Activated CD8-positive, alpha-beta memory T cell treated with anti-CD3 and anti-CD28 coated beads for 1 hour (primary cell): Measurements from ENCODE around the gene POU6F2.

Source experiments
- DNase-seq, 2 donors: peaks; one replicate each; pipeline ENCODE4 v3.0.0-alpha.2; 2020; ENCODE audit warnings: low read depth in 1 of 2; ENCODE audit errors: extremely low read depth in 1 of 2

Gene POU6F2

DNA sequence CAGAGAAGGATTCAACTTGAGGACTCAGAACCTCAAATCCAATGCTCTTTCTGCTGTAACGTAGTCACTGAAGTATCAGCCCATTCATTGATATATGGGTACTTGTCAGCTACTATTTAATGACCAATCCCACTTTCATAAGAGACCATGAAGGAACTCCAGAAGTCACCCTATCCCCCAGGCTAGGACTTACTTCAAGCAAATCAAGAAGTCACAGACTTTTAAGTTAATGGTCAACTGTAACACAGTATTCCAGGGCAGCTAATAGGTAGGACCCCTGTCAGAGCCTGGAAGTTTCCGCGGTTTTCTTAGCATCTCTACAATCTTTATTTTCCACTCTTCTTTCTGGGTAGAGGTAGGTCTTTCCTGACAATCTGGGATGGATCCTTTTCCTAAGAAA lies 269.9 kb downstream of the POU6F2 start:
- DNase-seq: no peak

DNA sequence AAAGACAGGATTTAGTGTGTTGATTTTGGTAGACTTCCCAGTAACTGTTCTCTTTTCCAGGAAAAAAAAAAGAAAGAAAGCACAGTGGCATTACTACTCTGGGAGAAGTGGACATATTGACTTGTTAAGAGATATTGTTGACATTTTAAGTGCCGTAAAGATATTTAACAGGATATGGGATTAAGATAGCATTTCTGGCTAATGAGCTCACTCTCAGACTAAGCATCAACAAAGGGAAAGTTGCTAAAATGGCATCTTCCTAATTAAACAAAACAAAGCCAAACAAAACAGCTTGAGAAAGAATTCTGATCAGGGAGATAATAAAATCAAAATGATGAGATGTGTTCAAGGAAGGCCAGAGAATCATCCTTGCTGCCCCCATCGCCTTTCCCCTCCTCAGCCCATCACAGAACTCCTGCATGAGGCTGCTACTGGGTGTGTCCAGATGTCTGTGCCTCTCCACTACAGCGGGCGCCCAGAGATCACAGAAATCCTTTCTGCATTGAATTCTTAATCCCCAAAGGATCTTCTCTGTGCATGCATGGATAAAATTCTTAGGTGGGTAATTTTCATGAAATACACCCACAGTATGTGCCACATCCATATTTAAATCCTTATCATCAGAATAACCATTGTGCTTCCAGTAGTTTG lies 270.5 kb downstream of the POU6F2 start:
- no peak for DNase-seq

DNA sequence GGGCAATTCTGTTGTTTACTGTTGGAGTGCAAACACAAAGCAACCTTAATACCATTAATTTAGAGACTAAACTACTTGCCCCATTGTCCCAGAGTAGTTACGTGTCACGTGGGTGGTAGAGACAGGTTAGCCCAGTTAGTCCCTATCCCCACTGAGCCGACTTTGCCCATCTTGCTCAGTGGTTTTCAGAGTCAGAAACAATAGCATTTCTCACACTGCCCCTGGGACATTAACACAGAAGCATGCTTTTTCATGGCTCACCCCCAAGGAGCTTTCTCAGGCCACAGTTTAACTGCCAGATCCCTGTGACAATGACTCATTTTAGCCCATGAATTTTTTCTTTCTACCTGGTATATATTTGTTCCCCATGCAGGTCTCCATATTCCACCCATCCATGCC lies 271.0 kb downstream of the POU6F2 start:
- DNase-seq: no peak

DNA sequence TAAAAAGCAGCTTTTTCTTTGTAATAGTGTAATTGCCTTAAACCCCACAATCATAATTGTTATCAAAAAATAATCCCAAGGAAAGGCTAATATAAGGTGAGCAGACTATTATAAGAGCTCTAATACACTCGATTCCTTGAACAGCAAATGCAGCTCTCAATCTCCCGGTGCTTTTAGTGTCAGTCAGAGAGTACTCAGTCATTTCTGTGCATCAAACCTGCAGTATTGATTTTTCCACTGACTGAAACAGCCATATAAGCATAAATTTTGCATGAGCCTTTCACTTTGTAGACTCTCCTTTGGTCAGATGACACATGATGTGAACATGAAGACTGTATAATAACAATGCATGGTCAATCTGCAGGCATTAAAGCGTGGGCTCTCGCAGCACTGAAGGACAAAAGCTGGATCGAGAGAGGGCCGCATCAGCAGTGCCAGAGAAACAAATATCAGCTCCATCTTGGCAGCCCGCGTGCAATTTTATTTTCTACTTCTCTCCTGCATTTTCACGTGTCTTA lies 272.0 kb downstream of the POU6F2 start:
- no peak for DNase-seq

DNA sequence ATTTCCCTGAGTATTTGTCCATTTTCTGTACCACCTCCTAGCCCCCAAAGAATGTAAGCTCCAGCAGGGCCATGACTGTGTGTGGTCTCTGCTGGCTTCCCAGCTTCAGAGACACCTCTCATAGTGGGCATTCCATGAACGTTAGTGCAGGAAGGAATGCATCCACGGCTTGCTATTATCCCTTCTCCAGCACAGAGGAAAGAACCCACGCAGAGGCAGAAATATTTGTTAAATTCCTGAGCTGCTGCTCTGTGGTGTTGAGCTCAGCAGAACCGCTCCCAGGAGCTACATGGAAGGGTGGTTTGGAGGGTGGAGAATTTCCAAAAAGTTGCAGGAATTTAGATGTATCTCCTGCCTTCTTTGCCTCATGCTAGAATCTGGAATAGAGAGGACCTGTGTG lies 275.2 kb downstream of the POU6F2 start:
- no peak for DNase-seq

DNA sequence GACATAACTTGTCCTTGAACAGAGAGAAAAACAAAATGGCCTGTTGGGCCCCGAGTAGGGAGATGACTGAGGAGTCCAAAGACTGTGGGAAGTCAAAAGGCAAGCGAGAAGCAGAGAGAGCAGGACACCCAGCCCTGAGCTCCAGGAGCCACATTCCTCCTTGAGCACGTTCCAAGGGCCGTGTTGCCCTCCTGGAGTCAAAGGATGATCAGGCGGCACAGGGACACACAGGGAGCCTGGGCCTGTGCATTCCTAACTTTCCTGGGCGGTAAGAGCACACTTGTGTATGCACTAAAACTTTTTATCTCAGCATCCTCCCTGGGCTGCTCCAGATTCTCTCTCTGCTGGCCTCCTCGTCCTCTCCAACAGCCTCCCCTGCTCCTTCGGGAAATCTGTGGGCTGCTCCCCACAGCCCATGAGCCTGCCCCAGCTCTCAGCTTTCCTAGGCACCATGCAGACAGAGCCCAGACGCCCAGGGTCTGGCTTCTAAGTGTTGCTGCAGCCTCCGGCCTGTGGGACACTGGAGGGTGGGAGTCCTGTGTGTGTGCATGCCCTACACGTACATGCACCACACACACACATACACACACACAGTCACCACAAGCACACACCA lies 281.8 kb downstream of the POU6F2 start:
- no peak for DNase-seq

DNA sequence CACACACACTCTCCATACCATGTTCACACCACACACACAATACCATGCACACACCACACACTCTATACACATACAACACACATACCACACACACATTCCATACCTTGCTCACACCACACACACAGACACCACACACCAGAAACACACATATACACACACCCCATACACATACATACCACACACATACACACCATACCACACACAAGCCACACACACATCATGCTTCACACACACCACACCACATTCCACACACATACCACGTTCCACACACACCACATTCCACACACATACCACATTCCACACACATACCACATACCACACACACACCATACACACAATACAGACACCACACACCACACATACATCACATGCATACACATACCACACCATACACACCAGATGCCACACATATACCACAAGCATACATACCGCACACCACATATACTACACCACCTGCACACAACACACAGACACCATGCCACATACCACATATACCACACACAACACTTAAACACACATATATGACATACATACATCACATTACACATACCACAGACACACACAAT lies 282.7 kb downstream of the POU6F2 start:
- no peak for DNase-seq

DNA sequence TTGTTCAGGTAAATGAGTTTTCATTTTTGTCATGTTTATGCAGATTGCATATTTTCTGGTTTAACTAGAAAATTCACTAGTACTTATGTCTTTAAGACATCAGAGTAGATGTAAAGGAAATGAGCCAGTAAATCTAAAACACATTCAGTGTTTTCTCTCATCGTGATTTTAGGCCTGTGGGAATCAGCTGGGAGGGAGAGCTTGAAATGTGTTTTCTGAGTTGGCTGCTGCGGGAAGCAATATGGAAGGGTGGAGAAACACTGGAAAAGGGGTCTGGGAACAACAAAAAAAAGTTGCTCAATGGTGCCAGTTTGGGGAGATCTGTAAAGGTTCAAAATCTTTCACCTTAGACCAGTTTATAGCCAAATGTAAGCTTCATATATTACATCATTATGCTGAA lies 284.1 kb downstream of the POU6F2 start:
- no peak for DNase-seq

DNA sequence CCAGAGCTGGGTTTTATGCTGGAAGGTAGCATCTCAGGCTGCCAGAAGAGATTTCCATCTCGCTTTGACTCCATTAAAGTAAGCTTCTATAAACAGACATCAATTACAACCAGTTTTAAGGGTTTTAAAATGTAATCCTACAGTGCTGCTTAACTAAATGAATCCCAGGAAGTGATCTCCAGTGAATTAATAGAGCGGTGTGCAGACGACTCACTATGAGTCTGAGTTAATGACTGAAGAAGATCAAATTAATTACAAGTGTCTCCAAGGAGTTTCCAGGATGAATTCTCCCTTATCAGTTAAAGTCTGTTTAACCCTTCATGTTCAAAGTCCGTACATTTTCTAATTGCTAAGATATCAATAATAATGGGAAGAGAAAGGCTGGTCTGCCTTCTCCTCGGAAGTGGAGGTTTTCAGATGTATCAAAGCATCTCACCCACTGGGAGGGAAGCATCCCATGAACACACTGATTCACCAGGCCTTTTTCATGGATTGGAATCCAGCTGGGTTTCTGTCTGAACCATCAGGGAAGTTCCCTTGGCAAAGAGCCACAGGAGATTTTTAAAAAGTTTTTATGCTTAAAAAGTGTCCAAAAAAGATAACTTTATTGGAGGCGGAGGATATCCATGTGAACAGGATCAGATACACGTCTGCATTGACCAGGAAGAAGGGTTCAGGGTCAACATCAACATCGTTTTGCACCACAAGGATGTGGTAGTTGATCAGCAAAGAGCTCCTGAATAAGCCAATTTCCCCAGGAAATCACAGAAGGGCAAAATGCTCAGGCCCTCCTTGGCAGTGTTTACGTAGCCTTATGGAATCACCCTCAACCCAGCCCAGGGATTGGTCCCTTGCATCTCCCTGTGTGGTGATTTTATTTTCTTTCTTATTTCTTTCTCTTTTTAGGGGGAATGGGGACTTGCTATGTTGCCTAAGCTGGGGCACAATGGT lies 288.2 kb downstream of the POU6F2 start:
- DNase-seq: no peak

DNA sequence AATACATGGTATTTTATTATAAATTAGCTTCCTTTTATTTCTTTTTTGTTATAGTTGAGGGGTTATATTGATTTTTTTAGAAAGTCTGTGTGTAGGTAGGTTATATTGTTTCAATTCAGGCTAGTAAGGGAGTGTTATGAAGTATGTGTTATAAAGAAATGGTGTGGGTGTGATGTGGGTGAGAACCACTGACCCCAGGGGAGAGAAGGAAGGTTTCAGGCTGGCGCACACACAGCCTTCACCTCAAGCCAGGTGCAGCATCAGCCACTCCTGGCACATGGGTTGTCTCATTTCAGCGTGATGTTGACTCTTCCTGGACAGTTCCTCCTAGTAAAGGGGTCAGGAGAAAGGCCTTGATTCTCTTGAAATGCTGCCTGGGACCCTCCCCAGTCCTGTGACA lies 291.3 kb downstream of the POU6F2 start:
- no peak for DNase-seq

DNA sequence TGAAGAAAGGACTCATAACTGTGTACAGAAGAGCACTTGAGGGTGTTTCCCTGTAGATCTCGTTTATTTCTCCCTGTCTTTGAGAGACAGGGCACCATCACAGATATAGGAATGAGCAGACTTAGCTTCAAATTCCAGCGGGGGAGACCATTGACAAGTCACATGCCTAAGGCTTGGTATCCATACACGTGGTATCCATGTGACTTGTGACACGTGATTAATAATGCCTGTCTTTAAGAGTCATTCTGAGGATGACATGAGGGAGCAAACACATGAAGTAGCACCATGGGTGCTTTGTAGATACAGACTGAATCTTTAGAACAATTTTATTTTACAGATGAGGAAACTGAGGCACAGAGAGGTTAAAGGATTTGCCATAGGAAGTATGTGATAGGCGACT lies 292.3 kb downstream of the POU6F2 start:
- no peak for DNase-seq

DNA sequence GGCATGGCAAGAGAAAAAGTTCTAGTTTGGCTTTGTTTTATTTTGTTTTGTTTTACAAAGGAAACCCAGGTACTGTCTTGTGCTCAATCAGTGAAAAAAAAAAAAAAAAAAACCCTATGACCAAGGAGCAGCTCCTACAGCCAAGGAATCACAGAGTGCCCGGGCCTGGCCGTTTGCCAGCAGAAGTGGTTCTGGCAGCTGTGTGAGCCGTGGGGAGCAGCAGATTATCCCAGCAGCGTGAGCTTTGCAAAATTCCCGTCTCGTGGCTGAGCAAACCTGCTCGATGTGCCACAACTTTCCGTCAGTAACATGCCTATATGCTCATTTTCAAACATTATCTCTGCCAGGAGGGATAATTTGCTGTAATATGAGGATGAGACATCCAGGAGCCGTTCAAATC lies 293.7 kb downstream of the POU6F2 start:
- DNase-seq: no peak

DNA sequence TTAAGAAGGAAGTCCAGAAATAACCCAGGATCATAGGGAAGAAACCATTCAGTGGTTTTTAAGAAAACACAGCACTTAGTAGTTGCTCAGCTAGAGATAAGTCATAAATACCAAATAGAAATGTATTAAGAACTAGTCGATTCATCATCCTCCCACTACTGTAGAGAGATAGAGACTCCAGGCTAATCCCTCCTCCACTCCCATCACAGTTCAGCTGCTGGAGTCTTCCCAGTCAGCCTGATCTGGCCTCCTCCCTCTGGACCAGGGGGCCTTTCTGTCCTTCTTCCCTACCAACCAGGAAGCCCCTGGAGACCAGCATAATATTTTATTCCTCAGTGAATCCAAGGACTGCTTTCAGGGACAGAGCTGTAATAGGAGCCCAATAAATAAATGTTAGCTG lies 294.4 kb downstream of the POU6F2 start:
- no peak for DNase-seq

DNA sequence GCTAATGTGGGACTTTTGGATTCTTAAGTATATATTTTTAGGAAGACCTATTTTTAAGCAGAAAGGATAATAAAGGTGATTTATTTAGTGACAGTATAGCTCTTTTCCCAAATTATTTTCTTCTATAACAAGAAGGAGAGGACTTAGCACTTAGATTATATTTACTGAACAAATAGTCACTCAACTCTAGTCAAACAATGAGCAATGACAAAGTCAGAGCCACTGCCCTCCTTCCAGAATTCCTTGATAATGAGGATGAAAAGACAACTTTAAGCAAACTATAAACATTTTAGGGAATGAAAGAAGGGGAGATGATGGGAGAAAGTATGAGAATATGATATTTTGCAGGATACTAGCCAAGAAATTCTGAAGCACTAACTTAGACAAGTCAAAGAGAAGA lies 295.0 kb downstream of the POU6F2 start:
- DNase-seq: no peak

DNA sequence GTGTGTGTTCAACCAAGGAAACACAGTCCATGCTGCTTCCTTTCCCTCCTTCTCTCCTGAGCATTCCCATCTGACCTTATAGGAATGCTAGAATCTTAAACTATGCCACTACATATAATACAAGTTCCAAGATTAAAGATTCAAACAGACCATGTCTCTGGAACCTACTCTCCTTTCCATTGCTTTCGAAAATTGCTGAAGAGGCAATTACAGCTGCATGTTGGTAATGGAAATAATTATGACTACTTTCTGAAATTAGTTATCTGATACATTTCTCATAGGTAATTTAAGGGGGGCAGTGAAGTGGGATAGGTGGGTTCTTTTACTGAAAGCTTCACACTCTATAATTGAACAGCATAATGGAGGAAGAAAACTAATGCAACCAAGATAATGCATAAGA lies 302.6 kb downstream of the POU6F2 start:
- no peak for DNase-seq

DNA sequence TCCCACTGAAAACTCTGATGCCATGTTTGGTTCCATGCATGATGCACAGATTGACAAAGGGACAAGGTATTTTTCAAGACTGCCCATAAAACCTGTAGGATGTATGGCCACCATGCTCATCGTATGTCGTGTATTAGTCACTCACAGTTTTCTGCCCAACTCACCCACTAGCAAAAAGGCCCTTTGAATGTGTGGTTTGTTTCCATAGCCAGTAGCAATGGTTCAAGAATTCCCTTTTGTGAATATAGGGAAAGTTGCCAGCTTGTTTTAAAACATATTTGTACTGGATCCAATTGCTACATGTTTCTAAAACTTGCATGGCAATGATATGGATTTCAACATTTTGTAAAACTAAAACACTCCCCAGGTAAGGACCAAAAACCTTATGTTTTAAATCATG lies 307.5 kb downstream of the POU6F2 start:
- DNase-seq: no peak

DNA sequence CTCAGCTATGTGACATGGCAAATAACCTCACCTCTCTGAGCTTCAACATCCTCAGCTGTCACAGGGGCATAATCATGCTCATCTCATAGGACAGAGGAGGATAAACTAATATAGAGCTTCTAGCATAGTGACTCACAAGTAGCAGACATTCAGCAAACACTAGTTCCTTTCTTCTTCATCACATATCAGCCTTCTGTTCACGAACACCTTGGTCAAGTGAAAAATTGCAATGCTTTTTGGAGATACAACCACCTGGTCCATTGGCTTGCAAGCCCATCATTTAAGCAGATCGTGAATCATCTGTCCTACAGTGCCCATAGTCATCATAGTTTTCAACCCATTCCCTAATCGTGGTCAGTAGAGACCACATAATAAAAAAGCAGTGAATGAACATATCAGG lies 310.6 kb downstream of the POU6F2 start:
- no peak for DNase-seq

DNA sequence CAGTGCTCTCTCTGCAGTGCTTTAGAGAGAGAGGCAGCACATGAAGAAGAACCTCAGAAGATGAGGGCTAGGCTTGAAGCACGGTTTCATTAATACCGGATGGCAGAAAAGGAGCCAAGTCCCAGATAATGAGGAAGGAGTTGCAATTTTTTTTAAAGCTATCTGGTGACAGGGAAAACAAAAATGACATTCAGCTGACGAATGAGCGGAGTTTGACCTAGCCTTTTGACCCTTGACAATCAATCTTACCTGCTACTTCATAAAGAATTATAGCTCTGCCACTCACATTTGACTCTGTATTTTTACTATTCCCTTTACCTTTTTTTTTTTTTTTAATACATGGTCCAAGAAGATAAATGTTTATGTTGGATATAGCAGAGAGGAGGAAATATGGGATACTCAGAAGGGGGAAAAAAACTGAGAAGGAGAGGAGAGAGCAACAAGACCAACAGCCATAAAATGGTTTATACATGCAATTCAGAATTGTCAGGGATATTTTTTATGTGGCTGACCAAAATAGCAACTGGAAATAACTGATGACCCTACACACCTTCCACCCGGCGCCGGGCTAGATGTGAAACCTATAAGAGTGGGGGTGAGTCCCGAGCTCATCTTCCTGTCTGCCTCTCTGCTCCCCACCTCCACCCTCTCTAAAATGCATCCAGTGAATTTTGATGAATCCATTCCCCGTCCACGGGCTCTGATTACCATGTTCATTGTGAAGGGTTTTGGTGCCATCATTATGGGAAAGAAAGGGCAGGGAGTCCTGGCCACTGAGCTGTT lies 314.1 kb downstream of the POU6F2 start:
- no peak for DNase-seq

DNA sequence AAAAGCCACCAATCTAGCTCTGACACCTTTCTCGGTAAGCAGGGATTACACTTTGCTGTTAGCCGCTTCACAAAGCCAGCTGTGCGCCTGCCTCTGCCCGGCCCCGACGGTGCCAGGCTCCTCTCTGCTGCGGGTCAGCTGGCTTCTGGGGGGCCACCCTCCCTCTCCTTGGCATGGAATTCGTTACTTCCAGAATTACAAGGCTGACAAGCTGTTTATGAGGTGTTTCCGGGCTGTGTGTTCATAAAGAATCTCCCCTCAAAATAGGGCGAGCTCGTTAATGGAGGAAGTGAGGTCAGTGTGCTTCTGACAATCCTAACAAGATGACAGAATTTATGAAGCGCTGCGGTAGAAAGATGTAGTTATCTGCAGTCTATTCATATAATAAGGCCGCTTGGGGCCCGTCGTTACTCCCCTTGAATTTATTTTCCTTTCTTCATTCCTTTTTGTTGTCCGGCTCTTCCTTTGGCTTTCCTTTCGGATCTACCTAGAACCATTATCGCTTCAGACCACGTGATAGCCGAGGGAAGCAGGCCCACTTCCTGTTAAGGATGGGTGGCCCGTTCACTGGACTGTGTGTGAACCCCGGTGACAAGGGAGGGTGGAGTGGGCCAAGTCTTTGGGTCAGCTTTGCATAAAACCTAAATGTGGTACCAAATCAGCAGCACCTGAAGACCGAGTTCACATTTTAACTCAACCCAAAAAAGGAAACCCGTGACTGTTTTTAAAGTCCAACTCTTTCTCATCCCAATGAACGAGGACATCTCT lies 315.5 kb downstream of the POU6F2 start:
- DNase-seq: no peak

DNA sequence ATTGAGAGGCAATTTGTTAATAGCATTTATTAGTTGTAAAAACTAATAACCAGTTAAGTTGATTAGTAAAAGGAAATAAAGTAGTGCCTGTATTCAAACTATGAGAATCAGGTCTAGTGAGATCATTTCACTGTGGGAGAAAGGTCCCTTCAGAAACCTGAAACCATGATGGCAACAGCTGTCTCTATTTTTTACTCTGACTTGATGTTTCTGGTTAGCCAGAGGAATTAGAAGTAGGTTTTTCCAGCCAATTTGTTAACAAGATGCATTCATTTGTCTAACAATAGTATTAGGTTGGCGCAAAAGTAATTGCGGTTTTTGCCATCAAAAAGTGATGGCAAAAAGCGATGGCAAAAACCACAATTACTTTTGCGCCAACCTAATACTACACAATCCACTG lies 316.3 kb downstream of the POU6F2 start:
- no peak for DNase-seq
